H1 (cell line): ENCODE data around the gene ENO2.

Experiments used
- ATF2 ChIP-seq: IDR thresholded peaks from 2 replicates; pipeline ENCODE4 v1.6.1; 2012; ENCODE audit warnings: low read length, inconsistent platforms
- JUND ChIP-seq: IDR thresholded peaks from 2 replicates; pipeline ENCODE4 v1.6.1; 2011; ENCODE audit warnings: mild to moderate bottlenecking, improper control_type of control experiment, low read length
- TF ChIP-seq, protein P1 (sequence below), 3 experiments: IDR thresholded peaks; 1 replicate in 2 of 3; 2 replicates in 1 of 3; pipeline versions ENCODE4 v1.5.1 to v1.6.1; 2011; ENCODE audit warnings: low read length in 3 of 3, mild to moderate bottlenecking in 3 of 3, inconsistent platforms in 2 of 3, low read depth in 1 of 3, moderate library complexity in 1 of 3; ENCODE audit not compliant: insufficient read depth in 1 of 3; ENCODE audit errors: control extremely low read depth in 1 of 3

- TF ChIP-seq, protein P1, sequence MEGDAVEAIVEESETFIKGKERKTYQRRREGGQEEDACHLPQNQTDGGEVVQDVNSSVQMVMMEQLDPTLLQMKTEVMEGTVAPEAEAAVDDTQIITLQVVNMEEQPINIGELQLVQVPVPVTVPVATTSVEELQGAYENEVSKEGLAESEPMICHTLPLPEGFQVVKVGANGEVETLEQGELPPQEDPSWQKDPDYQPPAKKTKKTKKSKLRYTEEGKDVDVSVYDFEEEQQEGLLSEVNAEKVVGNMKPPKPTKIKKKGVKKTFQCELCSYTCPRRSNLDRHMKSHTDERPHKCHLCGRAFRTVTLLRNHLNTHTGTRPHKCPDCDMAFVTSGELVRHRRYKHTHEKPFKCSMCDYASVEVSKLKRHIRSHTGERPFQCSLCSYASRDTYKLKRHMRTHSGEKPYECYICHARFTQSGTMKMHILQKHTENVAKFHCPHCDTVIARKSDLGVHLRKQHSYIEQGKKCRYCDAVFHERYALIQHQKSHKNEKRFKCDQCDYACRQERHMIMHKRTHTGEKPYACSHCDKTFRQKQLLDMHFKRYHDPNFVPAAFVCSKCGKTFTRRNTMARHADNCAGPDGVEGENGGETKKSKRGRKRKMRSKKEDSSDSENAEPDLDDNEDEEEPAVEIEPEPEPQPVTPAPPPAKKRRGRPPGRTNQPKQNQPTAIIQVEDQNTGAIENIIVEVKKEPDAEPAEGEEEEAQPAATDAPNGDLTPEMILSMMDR (IDR thresholded peaks at IDR 0.05; ENCODE audit: control extremely low read depth in 1 of 3, insufficient read depth in 1 of 3, low read depth in 1 of 3, low read length in 3 of 3), result no peak
- TF ChIP-seq JUND (no peak), ATF2 (no peak)
These were observed 41.0 kb upstream of the ENO2 start, which contains the start of gene SPSB2 for GRCh38 chr12:6873094-6874014.
